Lower leg skin (tissue), 4 donors: ENCODE data around the gene SPOCK1. TPM values are rescaled to one million over a fixed set of nuclear protein-coding genes. Genes with fewer than 3 reads are reported as not detected.

ENCODE experiments used
- DNase-seq, 2 donors: peaks; one replicate each; pipeline ENCODE4 v3.0.0-alpha.2; 2019; ENCODE audit warnings: low spot score in 2 of 2
- H3K4me3 ChIP-seq: fragments of 200-600 bp; sonication (generic); 2 replicates; pipeline ENCODE4 v1.5.1; 2017; ENCODE audit warnings: mild to moderate bottlenecking, low read depth; ENCODE audit not compliant: poor library complexity, severe bottlenecking
- POLR2A ChIP-seq, 2 donors: fragments of 450-650 bp; IDR thresholded peaks; one replicate each; pipeline ENCODE4 v1.6.1; 2016 to 2017; ENCODE audit warnings: antibody characterized with exemption in 2 of 2, mild to moderate bottlenecking in 1 of 2, moderate library complexity in 1 of 2
- WGBS, 2 donors: methylation state at CpG; one replicate each; pipeline ENCODE4 v1.1.5; 2018; 5-methylcytosine and 5-hydroxymethylcytosine counted together
- intact Hi-C: fragments of 100-400 bp; cut with DNase I; formaldehyde crosslinking; loops from one replicate; pipeline ENCODE4 v1.15.0; 2023; ENCODE audit warnings: low total_unique reads
- total RNA-seq, 4 donors: library from RNA; depleted of rRNA; stranded (reverse); fragments of >200 nt; gene quantifications; one replicate each; pipeline ENCODE4 v1.1.0, GENCODE V29; 2016
- TF ChIP-seq, protein P1 (sequence below), 3 donors: fragments of 450-650 bp; IDR thresholded peaks; one replicate each; pipeline ENCODE4 v1.5.1; 2016; ENCODE audit warnings: antibody characterized with exemption in 3 of 3, mild to moderate bottlenecking in 3 of 3, moderate library complexity in 2 of 3

Gene SPOCK1
- total RNA-seq, 4 donors from 2014 or later = 7.9 to 21.5 (median 11.7) TPM

DNA sequence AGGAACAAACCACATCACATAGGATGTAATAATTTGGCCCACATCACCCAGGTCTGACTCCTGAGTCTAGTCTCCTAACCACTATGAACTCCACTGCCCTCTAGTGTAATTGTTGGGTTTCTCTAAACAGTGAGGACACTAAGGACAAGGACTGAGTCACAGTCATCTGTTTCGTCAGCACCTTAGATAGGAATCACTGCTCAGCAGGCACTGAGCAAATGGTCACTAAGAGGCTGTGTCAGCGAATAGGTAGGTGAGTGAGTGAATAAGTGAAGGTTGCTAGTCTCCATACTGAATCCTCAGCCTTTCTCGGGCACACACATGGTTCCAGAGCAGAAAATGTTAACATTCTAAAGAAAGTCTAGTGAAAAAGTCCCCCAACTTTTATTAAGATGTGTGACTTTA lies 278.6 kb downstream of the SPOCK1 start:
- no peak for DNase-seq
- intact Hi-C loops = no loop called here
- no peak overlapping the region for H3K4me3 ChIP-seq
- TF ChIP-seq, protein P1, sequence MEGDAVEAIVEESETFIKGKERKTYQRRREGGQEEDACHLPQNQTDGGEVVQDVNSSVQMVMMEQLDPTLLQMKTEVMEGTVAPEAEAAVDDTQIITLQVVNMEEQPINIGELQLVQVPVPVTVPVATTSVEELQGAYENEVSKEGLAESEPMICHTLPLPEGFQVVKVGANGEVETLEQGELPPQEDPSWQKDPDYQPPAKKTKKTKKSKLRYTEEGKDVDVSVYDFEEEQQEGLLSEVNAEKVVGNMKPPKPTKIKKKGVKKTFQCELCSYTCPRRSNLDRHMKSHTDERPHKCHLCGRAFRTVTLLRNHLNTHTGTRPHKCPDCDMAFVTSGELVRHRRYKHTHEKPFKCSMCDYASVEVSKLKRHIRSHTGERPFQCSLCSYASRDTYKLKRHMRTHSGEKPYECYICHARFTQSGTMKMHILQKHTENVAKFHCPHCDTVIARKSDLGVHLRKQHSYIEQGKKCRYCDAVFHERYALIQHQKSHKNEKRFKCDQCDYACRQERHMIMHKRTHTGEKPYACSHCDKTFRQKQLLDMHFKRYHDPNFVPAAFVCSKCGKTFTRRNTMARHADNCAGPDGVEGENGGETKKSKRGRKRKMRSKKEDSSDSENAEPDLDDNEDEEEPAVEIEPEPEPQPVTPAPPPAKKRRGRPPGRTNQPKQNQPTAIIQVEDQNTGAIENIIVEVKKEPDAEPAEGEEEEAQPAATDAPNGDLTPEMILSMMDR (IDR thresholded peaks at IDR 0.05) = no peak
- TF ChIP-seq POLR2A (IDR thresholded peaks at IDR 0.05) = no peak
- 61 to 67% methylated on average over 3 of the region's 3 CpGs for WGBS, 2 donors

DNA sequence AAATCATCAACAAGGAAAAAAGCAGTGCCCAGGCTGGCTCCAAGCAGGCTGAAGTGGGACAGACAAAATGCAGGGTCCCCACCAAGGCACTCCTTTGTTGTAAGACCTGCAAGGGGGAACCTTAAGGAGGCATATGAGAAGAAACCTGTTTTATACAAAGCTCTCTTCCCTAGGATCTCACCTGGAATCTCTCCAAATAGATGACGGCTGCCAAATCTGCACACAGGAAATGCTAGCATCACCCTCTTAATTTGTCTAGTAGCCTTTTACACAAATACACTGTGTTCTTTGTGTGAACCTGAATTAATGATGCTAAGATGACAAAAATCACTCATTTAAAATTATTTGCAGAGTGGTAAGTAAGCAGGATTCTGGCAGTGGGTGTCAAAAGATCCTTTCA lies 280.2 kb downstream of the SPOCK1 start:
- WGBS, 2 donors = 23 to 33% methylated on average over 1 of the region's 1 CpG
- intact Hi-C loops = no loop called here
- DNase-seq = no peak
- H3K4me3 ChIP-seq = no peak overlapping the region
- TF ChIP-seq POLR2A (IDR thresholded peaks at IDR 0.05) = no peak
- TF ChIP-seq, protein P1 (IDR thresholded peaks at IDR 0.05) = no peak

DNA sequence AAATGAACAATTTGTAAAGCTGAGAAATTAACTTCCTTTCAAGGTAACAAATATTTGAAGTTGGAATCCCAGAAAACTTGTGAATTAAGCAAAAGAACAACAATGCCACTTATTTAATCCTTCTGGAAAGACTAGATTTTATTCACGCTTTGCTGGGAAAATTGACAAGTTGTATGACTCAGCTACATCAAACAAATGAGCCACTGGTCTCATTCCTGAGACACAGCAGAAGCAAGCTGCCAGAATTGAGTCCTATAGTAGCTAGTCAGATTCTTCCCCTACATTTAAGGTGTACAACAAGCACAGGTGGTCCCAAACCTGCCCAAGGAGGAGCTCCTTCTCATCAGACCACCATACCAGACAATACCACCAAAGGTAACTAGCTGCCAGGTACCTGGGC lies 280.7 kb downstream of the SPOCK1 start:
- no peak overlapping the region for H3K4me3 ChIP-seq
- 0% methylated on average over 1 of the region's 1 CpG for WGBS, 2 donors
- no peak for DNase-seq
- intact Hi-C loops = no loop called here
- no peak for TF ChIP-seq POLR2A (IDR thresholded peaks at IDR 0.05)
- TF ChIP-seq, protein P1 (IDR thresholded peaks at IDR 0.05) = no peak

DNA sequence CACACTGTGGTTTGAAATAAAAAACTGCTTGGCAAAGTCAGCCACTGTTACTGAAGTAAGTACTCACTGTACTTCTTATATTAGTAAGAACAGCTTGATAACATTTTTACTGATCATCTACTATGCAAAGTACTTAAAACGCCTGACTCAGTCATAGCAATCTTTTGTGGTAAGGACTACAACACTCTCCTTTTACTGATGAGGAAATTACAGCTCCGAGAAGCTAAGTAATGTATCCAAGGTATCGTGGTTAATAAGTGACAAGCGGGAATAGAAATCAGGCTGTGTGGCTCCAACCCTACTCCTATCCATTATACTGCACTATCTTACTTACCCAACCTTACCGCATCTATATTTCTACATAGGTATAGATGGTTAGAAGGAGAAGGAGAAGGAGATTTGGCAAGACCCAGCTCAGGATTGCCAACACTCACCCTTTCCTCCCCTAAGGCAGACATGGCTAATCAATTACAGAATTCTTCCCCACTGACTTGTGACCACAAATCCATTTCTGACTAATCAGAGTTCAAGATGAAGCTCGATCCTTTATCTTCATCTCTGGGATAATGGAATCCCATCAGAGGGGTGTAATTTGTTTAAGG lies 281.4 kb downstream of the SPOCK1 start:
- no peak overlapping the region for H3K4me3 ChIP-seq
- no peak for DNase-seq
- TF ChIP-seq, protein P1 (IDR thresholded peaks at IDR 0.05) = no peak
- no peak for TF ChIP-seq POLR2A (IDR thresholded peaks at IDR 0.05)
- intact Hi-C loops = no loop called here
- WGBS, 2 donors = 80 to 81% methylated on average over 6 of the region's 6 CpGs

DNA sequence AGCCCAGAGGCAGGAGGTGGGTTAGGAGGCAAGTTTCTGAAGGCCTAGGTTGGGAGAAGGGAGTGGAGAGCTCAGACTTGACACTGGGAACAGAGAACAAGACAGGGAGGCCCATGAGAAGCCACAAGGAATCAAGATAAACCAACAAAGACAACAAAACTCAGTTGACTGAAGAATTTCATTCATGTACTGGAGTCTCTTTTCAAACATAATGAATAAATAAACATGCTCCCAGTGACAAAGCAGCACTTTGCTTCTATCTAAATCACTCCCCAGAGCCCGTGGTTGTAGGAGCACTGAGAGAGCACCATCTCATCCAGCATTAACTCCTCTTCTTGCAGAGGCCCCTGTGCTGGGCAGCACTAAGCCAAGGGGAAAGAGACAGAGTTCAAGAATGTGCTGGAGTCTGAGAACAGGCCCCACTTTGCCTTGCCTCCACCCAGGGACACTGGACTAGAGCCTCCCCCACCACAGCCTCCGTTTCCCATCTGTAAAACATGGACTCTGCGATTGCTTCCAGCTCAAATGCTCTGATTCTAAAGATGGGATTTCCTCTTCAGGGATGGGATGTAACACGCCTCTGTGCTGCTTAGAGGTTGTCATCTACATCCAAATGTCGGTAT lies 282.0 kb downstream of the SPOCK1 start:
- WGBS, 2 donors = 84 to 87% methylated on average over 5 of the region's 5 CpGs
- no peak overlapping the region for H3K4me3 ChIP-seq

More for the DNA sequence above, 282.0 kb downstream of the SPOCK1 start:
- TF ChIP-seq POLR2A (IDR thresholded peaks at IDR 0.05) = no peak
- TF ChIP-seq, protein P1 (IDR thresholded peaks at IDR 0.05) = no peak
- DNase-seq = no peak
- intact Hi-C loops = no loop called here
